ENCODE results near the gene SLC2A9.

Gene SLC2A9

DNA sequence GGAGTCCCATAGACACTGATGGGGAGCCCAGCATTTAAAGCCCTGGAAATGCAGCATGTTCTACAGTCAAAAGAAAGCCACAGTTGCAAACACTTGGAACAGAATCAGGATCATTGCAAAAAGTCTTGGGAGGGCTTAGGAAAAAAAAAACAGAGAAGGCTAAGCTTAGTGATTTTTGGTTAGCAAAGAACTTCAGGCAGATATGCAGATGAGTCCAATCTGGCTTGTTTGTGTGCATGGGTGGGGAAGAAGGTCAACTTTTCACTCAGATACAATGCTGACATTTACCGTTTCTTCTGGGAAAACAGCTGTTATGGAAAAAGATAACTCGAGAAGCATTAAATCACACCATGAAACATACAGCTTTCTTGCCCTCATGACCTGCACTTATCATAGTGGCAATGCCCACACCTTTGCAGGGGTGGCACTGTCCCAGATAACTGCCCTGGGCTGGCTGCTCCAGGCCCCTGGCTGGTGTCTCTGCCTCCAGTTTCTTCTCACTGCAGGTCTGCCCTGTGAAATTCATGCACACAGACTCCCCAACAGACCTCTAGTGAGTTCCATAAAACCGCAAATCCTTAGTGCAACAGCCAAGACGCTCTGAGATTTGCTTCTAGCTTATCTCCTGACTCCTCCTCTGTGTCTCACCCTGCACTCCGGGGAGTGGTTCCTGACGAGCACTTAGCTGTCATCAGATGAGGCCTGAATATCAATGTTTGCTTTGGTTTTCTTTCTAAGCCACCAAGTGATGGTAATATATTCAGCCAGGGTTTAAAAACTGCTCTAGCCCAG lies 140.7 kb downstream of the SLC2A9 start:
- no peak for DNase-seq

DNA sequence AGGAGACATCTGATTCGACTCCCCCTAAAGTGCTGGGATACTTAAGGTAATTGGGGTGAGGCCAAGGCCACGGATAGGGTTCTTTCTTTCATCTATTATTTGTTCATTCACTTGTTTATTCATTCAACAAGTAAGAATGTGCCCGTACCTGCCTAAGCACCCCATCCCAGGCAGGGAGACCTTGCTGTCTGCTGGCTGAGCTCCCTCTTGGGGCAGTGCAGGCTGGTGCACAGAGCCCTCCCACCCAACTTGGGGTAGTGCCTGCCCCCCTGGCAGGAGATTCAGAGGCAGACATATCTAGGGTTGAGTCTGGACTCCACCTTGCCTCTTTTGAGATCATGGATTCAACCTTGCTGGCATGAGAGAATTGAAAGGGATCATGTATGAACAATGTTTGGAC lies 144.2 kb downstream of the SLC2A9 start:
- no peak for DNase-seq

DNA sequence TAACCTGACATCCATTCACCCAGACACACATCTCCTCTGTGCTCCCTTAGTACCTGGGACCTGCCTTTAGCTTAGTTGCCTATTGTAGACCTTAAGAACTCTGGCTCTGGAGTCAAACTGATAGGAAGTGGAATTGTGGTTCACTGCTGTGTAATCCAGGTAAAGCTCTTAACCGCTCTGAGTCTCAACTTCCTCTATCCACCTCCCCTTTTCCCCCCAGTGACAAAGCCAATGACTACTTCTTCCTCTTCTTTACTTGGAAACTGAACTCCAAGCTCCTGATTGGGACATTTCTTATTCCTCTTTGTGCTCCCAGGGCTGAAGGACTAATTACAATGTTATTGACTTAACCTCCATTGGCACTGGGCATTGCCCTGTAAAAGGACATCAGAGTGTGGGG lies 145.8 kb downstream of the SLC2A9 start:
- no peak for DNase-seq

DNA sequence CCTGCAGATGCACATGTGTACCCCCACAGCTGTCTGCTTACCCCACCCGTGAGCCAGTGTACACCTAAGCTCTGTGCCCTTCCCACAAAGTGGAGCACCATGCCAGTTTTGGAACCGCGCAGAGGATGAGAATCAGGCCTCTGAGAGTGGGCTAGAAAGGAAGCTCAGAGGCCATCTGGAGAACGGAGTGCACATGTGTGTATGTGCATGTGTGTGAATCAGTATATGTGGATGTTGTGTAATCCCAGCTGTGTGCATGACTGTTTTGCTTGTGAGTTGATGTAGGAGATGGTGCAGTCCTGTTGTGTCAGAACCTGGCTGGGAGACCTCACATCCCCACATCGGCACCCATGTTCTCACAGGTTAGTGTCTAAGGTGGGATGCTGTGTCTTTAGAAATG lies 146.9 kb downstream of the SLC2A9 start:
- DNase-seq, result no peak

DNA sequence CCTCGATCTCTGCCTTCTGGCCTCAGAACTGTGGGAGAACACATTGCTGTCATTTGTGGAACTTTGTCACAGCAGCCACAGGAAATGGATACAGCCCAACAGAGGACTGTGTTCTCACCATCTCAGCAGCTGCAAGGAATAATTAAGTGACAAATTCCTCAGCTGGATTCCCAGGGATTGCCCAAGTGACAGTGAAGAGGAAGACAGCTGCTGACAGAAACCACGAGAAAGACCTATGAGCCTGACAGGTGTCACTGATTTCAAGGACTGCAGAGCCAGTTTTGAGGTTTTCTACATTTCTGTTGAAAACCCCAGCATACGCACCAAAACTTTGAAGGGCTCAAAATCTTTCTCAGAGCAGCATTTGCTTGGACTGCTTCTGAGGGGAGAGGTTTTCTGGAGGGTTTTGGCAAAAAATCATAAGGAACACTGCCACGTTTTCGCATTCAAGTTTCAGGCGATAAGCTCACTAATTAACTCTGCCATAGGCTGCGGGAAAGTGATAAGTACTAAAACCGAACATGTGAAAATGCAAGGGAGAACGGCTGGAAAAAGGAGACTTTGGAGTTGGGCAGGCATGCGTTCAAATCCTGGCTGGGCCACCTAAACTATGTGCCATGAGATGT lies 151.0 kb downstream of the SLC2A9 start:
- DNase-seq, result no peak

DNA sequence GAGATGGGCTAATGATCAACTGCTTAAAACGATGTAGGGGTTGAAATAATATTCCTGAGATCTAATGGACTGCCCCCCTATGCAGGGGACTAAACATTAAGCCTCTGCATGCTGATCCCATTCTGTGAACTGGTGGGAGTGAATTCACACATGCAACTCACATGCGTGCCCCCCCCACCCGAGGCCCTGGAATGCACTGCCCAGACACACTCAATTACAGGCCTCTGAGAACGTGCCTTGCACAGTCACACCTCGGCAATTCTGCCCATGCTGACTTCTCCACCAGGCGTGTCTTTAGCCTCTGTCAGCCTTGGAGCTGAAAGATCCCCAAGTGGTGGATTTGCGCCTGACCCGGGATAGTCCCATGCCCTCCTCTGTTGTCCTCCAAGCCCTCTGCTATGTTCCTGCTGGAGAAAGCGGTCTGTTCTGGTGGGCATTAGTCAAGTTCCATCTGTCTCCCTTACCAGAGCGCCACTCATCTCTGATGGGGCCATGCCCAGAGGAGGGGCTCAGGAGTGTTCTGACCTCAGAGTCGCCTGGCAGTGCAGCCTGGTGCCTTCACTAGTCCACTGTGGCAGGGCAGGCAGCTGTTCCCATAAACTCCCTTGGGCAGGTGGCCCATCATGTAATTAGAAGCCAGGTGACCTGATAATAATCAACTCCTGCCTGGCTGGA lies 153.4 kb downstream of the SLC2A9 start:
- no peak for DNase-seq

DNA sequence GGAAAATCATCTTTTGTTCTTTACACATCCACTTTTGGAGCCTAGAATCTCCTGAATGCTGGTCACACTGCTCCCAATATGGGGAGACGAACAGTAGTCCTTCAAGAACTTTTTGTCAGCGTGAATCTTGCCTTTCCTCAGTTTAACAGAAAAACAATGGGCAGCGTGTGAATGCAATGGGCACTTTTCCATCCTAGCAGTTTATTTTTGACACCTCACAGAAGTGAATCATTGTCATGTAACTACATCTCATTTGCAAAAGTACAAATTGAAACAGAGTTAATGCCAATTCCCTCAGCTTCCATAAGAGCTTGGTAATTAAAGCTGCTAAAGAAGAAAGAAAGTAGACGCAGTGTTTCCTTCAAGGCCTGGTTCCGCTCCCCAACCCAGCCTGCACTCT lies 154.4 kb downstream of the SLC2A9 start:
- DNase-seq, result no peak

DNA sequence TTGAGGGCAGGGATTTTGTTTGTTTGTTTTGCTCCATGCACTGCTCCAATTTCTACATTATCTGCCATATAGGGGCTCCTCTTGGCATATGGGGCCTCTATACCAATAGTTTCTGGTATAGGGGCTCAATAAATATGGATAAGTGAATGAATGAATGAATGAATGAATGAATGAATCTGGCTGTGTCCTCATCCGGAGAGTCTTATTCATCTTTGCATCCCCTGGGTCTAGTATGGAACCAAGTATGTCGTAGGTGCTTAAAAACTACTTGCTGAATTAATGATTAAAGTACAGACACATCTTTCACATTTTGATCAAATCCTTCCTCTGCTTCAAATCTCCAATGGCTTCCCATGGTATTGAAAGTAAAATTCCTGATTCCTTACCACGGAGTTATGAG lies 159.7 kb downstream of the SLC2A9 start:
- no peak for DNase-seq

DNA sequence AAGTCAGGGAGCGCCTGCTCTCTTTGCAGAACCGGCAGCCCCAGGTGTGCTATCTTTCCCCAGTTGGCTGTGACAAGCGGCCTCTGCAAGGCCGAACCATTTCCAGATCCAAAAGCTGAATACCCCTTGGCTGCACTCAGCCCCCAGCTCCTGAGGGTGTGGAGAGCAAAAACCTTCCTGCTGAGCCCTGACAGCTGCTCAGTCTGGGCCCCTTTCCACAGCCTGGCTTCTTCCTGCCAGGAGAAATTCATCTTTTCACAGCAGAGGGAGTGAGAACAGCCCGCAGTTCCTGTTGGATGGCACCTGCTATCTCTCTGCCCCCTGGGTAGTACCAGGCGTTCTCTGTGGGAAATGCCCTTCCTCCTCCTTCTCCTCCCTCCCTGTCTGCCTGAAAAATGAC lies 161.5 kb downstream of the SLC2A9 start:
- DNase-seq, result no peak

DNA sequence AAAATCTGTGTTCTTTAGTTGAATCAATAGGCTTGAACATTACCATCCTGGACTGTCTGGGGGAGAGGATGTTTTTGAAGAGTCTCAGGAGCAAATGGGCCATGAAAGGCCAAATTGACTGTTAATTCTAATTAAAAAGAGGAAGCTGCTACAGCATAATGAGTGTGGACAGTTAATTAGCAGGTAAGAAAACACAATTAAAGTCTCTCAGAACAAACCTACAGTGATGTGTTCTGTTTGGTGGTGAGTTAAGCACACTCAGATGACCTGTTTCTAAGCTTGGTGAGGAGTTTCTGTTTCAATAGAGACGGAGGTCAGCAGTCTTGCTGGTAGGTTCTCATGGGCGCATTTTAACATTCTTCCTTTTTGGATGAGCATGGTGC lies 171.8 kb downstream of the SLC2A9 start:
- no peak for DNase-seq

DNA sequence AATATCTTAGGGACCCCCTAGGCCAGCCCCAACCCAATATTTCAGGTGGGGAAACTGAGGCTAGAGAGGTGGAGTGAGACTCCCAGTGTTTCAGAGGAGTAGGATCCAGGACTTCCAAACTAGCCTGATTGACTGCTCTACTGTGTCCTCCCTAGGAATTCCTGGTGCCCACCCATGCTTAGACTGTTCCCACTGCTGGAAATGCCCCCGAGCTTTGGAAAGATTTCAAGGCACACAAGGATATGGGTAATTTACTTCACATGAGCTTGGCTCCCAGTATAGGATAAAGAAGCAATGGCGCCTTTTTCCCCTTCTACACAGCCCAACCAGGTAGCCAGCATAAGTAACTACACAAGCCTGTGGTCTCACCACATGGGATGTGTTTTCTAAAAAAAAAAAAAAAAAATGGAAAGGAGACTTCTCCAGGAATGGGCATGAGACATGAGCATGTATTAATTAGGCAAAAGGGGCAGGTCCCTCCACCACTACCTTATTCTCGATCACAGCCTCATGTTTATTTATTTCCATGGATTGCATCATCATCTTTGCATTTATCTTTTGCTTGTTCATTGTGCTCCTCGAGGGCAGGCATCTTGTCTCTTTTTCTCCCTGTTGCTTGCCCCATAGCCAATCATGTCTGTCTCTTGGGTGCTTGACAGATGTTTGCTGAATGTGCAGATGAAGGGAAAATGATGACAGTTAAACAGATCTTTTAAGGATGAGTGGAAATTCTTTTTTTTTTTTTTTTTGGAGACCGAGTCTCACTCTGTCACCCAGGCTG lies 173.1 kb downstream of the SLC2A9 start:
- DNase-seq, result no peak

DNA sequence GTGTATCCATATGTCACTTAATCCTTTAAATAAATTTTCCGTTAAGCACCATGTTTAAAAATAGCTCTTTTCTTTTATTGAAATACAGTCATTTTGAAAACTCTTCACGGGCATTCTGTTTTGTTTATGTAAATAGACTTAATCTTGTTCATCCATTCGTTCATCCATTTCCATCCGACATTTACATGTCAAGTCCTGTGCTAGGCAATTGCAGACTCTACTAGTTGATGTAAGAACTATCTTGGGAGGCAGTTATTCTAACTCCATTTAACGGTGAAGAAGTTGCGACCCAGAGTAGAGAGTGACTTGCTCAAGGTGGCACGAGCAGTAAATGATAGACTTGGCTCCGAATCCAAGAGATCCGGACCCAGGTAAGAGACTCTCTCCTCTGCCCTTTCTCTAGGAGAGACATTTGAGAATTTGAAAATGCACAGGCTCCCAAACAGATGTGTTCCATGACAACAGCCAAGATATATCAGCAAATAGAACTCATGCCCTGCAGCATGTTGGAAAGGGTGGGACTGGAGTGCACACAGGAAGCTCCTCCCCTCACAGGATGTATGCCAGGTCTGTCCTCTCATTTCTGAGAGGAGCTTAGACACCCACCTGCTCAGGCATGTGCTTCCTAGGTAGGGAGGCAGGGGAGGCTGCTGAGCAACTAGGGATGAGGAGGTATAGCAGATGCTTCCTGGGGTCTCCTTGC lies 175.4 kb downstream of the SLC2A9 start:
- DNase-seq, result no peak

DNA sequence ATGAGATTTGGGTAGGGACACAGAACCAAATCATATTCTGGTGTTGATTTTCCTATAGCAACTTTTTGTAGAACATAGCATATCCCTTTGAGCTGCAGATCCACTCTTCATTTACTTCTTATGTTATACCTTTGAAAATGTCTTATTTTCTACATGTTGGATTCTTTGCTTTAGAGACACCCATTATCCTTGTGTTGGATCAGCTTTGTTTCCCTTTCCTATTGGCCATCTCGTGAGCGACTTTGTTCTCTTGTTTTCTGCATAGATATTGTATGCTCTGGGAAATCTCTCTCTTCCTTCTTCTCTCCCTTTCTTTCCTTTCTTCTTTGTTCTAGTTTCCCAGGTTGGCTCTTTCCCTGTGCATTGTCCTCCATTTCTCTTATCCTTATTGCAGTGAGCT lies 180.2 kb downstream of the SLC2A9 start:
- no peak for DNase-seq

DNA sequence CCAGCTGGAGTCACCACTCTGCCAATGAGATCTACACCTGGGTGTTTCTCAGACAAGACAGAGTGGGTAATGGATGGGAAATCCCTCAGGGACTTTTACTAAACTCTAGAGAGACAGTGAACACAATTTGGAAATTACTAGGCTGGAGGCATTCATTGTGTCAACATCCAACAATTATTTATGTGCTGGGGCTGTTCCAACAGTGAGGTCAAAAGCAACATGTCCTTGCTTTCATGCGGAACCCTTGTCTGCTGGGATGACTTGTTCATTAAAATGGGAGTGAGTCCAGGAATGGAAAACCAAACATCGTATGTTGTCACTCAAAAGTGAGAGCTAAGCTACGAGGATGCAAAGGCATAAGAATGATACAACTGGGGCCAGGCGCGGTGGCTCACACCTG lies 185.9 kb downstream of the SLC2A9 start:
- no peak for DNase-seq

DNA sequence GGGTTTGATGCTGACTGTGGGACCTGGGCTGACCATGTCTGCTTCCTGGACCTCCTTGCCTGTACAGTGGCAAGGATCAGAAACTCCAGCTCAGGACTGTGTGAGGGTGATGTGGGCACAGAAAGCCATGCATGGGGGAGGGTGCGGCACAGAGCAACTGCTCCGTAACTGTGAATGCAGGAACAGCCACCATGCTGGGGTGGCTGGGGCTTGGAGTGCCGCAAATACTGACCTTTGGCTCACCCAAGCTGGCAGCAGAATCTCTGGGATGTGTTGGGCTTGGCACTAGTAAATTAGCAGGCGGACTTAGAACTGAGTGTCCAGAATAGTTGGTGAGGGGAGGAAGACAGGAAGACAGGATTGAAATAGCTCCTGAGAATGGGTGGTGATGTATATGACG lies 187.9 kb downstream of the SLC2A9 start:
- no peak for DNase-seq

DNA sequence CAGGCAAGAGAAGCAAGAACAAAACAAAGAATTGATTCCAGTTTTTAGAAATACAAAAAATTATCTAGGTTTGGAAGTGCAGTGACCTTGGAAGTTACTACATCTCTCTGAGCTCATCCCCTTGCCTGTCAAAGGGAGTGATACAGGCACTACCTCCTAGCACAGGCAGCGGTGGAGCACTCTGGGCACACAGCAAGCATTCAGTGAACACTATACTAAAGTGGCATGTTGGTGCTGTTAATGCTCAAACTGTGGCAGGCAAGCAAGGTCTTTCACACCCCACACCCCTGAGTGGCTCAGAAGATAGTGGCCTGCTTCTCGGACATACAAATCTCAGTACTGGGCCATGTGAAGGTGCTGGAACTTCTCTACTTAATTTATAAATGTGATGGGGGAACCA lies 188.7 kb downstream of the SLC2A9 start:
- DNase-seq, result no peak

DNA sequence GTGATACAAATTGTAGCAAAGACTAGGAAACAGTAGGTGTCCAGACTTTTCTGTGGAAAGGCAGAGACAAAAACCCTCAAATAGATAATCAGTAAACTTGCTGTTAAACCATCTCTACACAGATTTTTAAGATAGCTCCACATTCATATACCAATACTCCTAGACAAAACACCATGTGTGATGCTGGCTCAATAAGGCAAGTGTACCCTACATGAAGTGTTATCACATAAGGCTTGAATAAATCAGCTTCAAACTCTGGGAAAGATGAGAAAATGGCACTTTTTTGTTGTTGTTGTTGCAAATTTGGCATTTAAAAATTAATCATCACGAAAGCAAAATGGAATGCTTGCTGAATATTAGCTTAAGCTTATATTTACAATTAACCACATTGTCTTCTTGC lies 194.7 kb downstream of the SLC2A9 start:
- DNase-seq, result no peak

DNA sequence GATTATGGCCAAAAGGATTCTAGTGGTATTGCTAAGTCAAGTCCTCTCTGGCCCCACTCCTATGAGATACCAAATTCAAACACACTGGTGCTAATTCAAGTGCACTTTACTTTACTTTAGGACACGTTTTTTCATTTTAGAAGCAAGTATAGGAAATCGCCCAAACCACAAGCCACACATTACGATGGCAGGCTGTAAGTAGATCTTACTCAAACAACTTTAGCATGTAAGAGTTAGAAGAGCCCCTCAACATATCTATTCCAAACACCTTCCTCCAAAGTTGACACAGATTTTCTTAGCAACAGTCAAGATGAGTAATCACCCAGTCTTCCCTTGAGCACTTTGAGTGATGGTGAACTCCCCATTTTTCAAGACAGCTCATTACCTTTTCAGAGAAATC lies 196.2 kb downstream of the SLC2A9 start:
- no peak for DNase-seq

DNA sequence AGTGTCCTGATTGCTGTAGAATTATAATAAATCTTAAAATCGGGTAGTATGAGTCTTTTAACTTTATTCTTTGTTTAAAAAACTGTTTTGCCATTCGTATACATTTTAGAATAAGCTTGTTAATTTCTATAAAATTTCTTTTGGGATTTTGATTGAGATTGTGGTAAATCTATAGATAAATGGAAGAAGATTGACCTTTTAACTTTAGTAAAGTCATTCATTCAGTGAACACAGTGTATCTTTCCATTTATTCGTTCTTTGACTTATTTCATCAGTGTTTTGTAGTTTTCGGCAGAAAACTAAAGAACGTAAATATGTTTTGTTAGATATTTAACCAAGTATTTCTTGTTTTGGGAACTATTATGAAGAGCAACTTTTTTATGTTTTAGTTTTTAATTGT lies 201.0 kb downstream of the SLC2A9 start:
- DNase-seq, result no peak

DNA sequence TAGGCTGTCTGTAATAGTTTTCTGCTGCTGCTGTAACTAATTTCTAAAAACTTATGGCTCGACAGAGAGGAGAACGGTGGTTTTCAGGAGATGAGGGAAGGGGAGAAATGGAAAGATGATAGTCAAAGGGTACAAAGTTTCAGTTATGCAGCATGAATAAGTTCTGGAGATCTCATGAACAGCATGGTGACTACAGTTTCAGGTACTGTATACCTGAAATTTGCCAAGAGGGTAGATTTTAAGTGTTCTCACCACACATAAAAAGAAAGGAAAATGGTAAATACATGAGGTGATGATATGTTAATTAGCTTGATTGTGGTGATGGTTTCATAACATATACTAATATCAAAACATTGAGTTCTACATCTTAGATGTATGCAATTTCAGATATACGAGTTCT lies 205.0 kb downstream of the SLC2A9 start:
- DNase-seq, result no peak

DNA sequence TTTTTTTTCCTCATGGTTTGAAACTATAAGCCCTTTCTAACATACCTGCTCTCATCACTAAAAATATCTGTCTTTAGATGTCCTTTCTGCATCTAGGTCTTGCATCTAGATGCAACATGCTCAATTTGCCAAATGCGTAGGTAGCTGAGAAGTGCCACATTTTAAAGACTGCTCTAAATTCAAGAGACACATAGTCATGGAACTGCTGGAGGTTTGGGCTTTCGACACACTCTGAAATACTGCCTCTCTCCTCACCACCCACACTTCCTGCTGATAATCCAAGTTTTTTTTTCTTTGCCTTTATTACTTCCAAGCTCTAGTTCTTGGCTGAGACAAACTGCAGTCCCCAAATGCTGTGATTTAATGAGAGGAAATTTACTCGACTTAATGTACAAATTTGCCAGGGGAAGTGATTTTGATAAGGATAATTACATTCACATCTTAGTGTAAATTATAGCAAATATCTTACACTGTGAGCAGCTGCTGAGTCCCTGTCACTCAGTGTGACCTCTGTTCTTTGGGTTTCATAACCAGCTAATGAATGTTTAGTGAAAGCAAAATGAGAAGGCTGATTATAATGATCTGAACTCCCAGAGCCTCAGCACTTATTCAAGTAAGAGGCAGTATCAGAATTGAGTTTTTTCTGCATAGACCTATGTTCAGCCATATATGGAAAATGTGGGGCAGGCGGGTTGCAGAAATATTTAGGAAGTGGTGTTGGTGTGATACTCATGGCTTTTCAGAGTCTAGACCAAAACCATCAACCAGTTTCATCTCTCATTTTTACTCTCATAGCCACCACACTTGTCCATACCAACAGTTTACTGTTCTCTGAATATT lies 208.6 kb downstream of the SLC2A9 start:
- no peak for DNase-seq

DNA sequence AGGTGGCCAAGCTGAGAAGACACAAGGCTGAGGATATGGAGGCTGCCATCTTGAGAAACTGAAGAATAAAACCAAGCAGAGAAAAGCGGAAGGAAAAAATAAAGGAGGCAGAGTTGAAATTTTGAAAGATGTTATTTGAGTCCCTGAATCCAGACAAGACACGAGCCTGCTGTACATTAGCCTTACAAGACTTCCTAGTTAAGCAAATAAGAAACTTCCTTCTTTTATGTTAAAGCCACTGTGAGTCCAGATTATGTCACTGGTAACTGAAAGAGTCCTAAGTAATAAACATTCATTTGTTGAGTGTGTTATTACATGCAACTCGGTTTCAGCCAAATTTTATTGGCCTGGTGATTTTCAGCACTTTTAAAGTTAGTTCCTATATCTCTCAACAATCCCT lies 209.5 kb downstream of the SLC2A9 start:
- DNase-seq, result no peak
